Neural cell (in vitro differentiated cells): ENCODE measurements around the gene MCAT. TPM values are rescaled to one million over a fixed set of nuclear protein-coding genes. Genes with fewer than 3 reads are reported as not detected.

Experiments used
- H2AFZ ChIP-seq: fragments of 200-600, 300-800 bp; sonication (generic), shearing (Covaris generic); 2 replicates; pipeline ENCODE4 v1.6.0; 2014; ENCODE audit warnings: low read depth, mild to moderate bottlenecking, antibody characterized with exemption, low read length, moderate library complexity
- H3F3A ChIP-seq: fragments of 200-600 bp; shearing (Covaris generic); 2 replicates; pipeline ENCODE4 v1.6.1; 2016; ENCODE audit warnings: mild to moderate bottlenecking, moderate library complexity, mixed read lengths, antibody characterized with exemption, low read length; ENCODE audit not compliant: insufficient read depth, poor library complexity, severe bottlenecking
- H3K27ac ChIP-seq: fragments of 200-600, 300-800 bp; sonication (generic), shearing (Covaris generic); 2 replicates; pipeline ENCODE4 v1.5.1; 2014; ENCODE audit warnings: mild to moderate bottlenecking, low read length, moderate library complexity
- H3K27me3 ChIP-seq: fragments of 300-800, 200-600 bp; sonication (generic), shearing (Covaris generic); 2 replicates; pipeline ENCODE4 v1.6.0; 2014; ENCODE audit warnings: mild to moderate bottlenecking, low read depth, low read length, moderate library complexity; ENCODE audit not compliant: insufficient read depth
- H3K36me3 ChIP-seq: fragments of 300-800, 200-600 bp; sonication (generic), shearing (Covaris generic); 2 replicates; pipeline ENCODE4 v1.5.1; 2014; ENCODE audit warnings: mild to moderate bottlenecking, antibody characterized with exemption, low read length, moderate library complexity; ENCODE audit not compliant: insufficient read depth
- H3K4me2 ChIP-seq: fragments of 300-800, 200-600 bp; sonication (generic), shearing (Covaris generic); 2 replicates; pipeline ENCODE4 v1.6.0; 2014; ENCODE audit warnings: mild to moderate bottlenecking, low read length
- H3K4me3 ChIP-seq: fragments of 300-800, 200-600 bp; sonication (generic), shearing (Covaris generic); 2 replicates; pipeline ENCODE4 v1.5.1; 2014; ENCODE audit warnings: mild to moderate bottlenecking, low read length, moderate library complexity
- H3K79me2 ChIP-seq: fragments of 200-600 bp; shearing (Covaris generic); replicated peaks from 2 replicates; pipeline ENCODE4 v1.6.0; 2014; ENCODE audit warnings: mild to moderate bottlenecking, low read length, moderate library complexity; ENCODE audit not compliant: insufficient read depth
- H3K9ac ChIP-seq: fragments of 300-800, 200-600 bp; sonication (generic), shearing (Covaris generic); 2 replicates; pipeline ENCODE4 v1.6.1; 2016; ENCODE audit warnings: mild to moderate bottlenecking, low read length, mixed read lengths
- H3K9me2 ChIP-seq: fragments of 200-600 bp; shearing (Covaris generic); 2 replicates; pipeline ENCODE4 v1.6.1; 2016; ENCODE audit warnings: mild to moderate bottlenecking, low read length, mixed read lengths; ENCODE audit not compliant: insufficient read depth
- H3K9me3 ChIP-seq: fragments of 200-600, 300-800 bp; sonication (generic), shearing (Covaris generic); 2 replicates; pipeline ENCODE4 v1.6.1; 2016; ENCODE audit warnings: mild to moderate bottlenecking, mixed run types, low read length, moderate library complexity, mixed read lengths
- H4K20me1 ChIP-seq: fragments of 200-600 bp; shearing (Covaris generic); 2 replicates; pipeline ENCODE4 v1.6.1; 2016; ENCODE audit warnings: mild to moderate bottlenecking, mixed run types; ENCODE audit not compliant: insufficient read depth
- CTCF ChIP-seq: fragments of 450-650 bp; IDR thresholded peaks from 2 replicates; pipeline ENCODE4 v1.5.1; 2014; ENCODE audit warnings: antibody characterized with exemption, mild to moderate bottlenecking, moderate library complexity; ENCODE audit not compliant: poor library complexity, severe bottlenecking
- EP300 ChIP-seq: fragments of 450-650 bp; conservative IDR thresholded peaks from 2 replicates; pipeline ENCODE4 v1.6.1; 2014; ENCODE audit warnings: antibody characterized with exemption, mild to moderate bottlenecking, moderate library complexity; ENCODE audit not compliant: poor library complexity, severe bottlenecking
- EZH2 ChIP-seq: fragments of 200-600, 300-800 bp; shearing (Covaris generic), sonication (generic); IDR thresholded peaks from 2 replicates; pipeline ENCODE4 v1.6.1; 2014; ENCODE audit warnings: antibody characterized with exemption, low read length, borderline replicate concordance, mild to moderate bottlenecking; ENCODE audit not compliant: insufficient read depth, poor library complexity, severe bottlenecking
- MXI1 ChIP-seq: fragments of 450-650 bp; conservative IDR thresholded peaks from 2 replicates; pipeline ENCODE4 v1.6.1; 2014; ENCODE audit warnings: antibody characterized with exemption, mild to moderate bottlenecking; ENCODE audit not compliant: poor library complexity, severe bottlenecking
- POLR2AphosphoS5 ChIP-seq: IDR thresholded peaks from 2 replicates; pipeline ENCODE4 v1.6.1; 2012
- RAD21 ChIP-seq: fragments of 450-650 bp; conservative IDR thresholded peaks from 2 replicates; pipeline ENCODE4 v1.6.1; 2014; ENCODE audit warnings: antibody characterized with exemption, mild to moderate bottlenecking, moderate library complexity
- REST ChIP-seq: IDR thresholded peaks from 2 replicates; pipeline ENCODE4 v1.6.1; 2012; ENCODE audit warnings: borderline replicate concordance
- SMC3 ChIP-seq: fragments of 450-650 bp; conservative IDR thresholded peaks from 2 replicates; pipeline ENCODE4 v1.6.1; 2014; ENCODE audit warnings: antibody characterized with exemption, mild to moderate bottlenecking, moderate library complexity; ENCODE audit not compliant: poor library complexity
- polyA plus RNA-seq: library from polyadenylated mRNA; depleted of rRNA; stranded (reverse); fragments of >200 nt; gene quantifications from 2 replicates; pipeline ENCODE4 v1.2.3, GENCODE V29; 2014

MCAT gene
- polyA plus RNA-seq, 1 donor from 2014 or later: 46.8 TPM

- Histone ChIP-seq H3K79me2 (no peaks in the 10 kb centered on the region), H2AFZ (no peak overlapping the region), H3K27me3 (no peaks in the 10 kb centered on the region), H3K9ac (no peak overlapping the region), H3K9me2 (no peaks in the 10 kb centered on the region), H3F3A (no peaks in the 10 kb centered on the region), H3K9me3 (no peaks in the 10 kb centered on the region), H3K4me3 (no peak overlapping the region), H3K4me2 (no peak overlapping the region), H4K20me1 (no peaks in the 10 kb centered on the region), H3K27ac (no peak overlapping the region), H3K36me3 (no peaks in the 10 kb centered on the region)
- no peak for TF ChIP-seq MXI1
- no peak for TF ChIP-seq RAD21
- TF ChIP-seq POLR2AphosphoS5: no peak
- no peak for TF ChIP-seq EZH2
- no peak for TF ChIP-seq EP300
These were observed 16.6 kb downstream of the MCAT start for GRCh38 chr22:43126501-43127165.

- Histone ChIP-seq H3K79me2 (no peaks in the 10 kb centered on the region), H3K27ac (no peak overlapping the region), H3K36me3 (no peaks in the 10 kb centered on the region), H4K20me1 (no peaks in the 10 kb centered on the region), H3F3A (no peaks in the 10 kb centered on the region), H3K4me3 (no peak overlapping the region), H3K9me2 (no peaks in the 10 kb centered on the region), H3K4me2 (no peak overlapping the region), H3K27me3 (no peaks in the 10 kb centered on the region), H3K9me3 (no peaks in the 10 kb centered on the region), H2AFZ (no peak overlapping the region), H3K9ac (no peak overlapping the region)
- no peak for TF ChIP-seq MXI1
- no peak for TF ChIP-seq SMC3
- TF ChIP-seq EZH2: no peak
- TF ChIP-seq CTCF: no peak
- no peak for TF ChIP-seq EP300
- TF ChIP-seq REST: no peak
- no peak for TF ChIP-seq POLR2AphosphoS5
- TF ChIP-seq RAD21: no peak
These were observed 24.2 kb downstream of the MCAT start for GRCh38 chr22:43118953-43119458.
